GM18907 (cell line): ENCODE data around the gene ADAM8.
"Not testable (repeated sequence)": the region's sequence is repeated elsewhere in the genome, so short reads cannot be mapped to it uniquely, and the experiment has no call there.

Experiments
- ATAC-seq: cut with Tn5 transposase; IDR thresholded peaks from one replicate; pipeline ENCODE4 v1.9.1; 2021; ENCODE audit warnings: mild to moderate bottlenecking, moderate library complexity; ENCODE audit not compliant: unreplicated experiment

The ADAM8 gene

DNA sequence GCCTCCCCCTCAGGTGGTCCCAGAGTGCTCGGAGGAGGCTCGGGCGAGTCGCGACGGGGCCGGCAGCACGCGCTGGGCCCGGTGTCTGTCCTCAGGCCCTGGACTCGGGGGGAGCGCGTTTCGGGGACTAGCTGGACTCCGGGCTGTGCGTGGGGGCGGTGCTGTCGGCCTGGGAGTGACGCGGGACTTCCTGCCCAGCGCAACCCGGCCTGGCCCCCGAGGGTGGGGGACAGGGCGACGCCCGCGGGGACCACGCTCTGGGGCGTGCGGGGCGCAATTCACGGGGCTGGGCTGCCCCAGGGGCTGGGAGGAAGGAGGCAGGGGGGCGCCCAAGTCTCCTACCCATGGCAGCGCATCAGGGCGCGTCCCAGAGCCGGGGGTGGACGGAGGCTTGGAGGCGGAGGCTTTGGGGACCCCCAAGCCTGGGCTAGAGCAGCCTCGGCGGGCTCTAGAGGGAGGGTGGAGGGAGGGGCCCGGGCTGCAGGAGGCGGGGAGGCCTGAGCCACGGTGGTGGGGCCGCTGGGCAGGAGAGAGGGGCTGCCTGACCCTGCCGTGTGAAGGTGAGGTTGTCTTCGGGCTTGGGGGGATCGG, 41.3 kb downstream of the ADAM8 start:
- no peak for ATAC-seq

DNA sequence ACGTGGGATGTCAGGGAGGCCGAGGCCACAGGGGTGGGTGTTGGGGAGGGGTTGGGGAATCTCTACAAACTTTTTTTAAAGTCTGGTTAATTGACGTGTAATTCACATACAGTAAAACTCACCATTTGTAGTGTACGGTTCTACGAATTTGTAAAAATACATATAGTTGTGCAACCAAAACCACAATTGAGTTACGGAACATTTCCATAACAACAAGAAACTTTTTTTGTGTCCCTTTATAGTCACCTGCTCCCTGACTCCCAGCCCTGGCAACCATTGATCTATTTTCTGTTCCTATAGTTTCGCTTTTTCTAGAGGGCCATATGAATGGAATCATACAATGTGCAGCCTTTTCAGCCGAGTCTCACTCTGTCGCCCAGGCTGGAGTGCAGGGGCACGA, 41.9 kb downstream of the ADAM8 start:
- not testable (repeated sequence) for ATAC-seq

DNA sequence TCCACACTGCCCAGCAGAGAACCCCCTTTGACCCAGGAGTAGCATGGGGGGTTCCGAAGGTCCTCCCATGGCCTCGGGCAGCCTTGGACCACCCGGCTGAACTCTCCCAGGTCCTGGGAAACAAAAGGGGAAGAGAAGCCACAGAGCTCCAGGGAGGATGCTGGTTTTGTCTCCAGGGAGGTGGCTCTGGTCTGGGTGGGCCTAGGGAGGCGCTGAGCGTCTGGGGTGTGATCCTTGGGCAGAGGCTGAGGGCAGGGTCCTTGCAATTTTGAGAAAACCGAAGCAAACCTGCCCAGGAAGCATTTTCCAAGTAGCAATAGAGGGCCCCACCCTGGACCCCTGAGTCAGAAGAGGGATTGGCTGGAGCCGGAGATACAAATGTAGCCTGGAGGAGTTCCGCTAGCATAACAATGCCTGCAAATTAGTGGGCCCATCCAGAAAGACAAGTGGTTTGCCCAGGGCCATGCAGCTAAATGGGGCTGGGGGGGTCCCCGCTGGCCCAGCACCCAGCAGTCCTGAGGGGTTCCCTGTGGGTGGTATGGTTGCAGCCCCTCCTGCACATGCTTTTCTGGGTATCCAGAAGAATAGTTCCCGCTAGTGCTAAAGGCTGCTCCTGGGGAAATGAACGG, 44.6 kb downstream of the ADAM8 start:
- ATAC-seq, result no peak

DNA sequence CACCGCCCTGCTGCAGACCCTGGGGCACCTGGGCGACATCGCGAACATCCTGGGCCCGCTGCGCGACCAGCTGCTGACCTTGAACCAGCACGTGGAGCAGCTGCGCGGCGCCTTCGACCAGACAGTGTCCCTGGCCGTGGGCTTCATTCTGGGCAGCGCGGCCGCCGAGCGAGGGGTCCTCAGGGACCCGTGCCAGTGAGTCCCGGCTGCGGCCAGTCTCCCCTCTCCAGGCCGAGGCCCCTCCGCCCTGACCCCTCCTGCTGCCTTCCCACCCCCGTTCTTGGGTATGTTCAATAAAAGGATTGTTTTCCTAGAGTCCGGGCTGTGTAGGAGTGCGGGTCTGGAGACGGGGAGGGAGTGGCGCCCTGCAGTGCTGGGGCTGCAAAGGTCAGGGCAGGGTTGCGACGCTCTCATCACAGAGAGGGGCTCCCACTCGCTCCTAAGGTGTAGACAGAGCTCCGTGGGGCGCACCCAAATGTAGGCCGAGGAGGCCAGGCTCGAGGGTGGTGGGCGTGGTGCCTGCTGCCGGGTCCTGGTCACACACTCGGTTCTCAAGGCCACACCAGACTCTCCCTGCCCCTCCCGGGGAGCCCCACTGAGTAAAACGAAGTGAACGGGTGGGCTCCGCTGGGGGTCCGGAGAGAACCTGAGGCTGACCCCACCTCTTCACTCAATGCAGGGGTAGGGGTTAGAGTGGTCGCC, 45.3 kb downstream of the ADAM8 start:
- no peak for ATAC-seq

DNA sequence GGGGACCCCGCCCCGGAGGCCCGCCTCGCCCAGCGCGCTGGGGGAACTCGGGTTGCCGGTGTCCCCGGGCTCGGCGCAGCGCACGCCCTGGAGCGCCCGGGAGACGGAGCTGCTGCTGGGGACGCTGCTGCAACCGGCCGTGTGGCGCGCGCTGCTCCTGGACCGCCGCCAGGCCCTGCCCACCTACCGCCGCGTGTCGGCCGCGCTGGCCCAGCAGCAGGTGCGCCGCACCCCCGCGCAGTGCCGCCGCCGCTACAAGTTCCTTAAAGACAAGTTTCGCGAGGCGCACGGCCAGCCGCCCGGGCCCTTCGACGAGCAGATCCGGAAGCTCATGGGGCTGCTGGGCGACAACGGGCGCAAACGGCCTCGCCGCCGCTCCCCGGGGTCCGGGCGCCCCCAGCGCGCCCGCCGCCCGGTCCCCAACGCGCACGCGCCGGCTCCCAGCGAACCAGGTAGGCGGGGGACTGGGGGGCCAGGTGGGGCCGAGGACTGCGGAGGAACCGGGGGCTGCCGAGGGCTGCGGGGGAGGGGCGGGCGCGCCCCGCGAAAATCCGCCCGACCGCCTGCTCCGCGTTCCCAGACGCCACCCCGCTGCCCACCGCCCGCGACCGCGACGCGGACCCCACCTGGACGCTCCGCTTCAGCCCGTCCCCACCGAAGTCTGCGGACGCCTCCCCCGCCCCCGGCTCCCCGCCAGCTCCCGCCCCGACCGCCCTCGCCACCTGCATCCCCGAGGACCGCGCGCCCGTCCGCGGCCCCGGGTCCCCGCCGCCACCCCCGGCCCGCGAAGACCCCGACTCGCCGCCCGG, 46.1 kb downstream of the ADAM8 start:
- ATAC-seq, result no peak

DNA sequence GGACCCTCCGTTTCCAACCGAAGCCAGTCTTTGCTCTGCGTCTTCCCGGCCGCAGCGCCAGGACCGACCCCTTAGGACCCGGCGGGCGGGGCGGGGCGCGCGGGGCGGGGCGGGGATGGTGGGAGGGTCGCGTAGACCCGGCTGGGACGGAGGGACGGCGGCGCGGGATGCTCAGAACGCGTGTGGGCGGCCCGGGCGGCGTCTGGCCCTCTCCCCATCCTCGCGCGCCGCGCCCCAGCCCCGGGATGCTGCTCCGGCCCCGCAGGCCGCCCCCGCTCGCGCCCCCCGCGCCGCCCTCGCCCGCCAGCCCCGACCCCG, 46.7 kb downstream of the ADAM8 start, which contains the start of gene UTF1:
UTF1 (plus strand) TSS at position 174 of the 318 bp plus-strand sequence; CDS start at position 246, 72 bp downstream.
- ATAC-seq, result no peak

DNA sequence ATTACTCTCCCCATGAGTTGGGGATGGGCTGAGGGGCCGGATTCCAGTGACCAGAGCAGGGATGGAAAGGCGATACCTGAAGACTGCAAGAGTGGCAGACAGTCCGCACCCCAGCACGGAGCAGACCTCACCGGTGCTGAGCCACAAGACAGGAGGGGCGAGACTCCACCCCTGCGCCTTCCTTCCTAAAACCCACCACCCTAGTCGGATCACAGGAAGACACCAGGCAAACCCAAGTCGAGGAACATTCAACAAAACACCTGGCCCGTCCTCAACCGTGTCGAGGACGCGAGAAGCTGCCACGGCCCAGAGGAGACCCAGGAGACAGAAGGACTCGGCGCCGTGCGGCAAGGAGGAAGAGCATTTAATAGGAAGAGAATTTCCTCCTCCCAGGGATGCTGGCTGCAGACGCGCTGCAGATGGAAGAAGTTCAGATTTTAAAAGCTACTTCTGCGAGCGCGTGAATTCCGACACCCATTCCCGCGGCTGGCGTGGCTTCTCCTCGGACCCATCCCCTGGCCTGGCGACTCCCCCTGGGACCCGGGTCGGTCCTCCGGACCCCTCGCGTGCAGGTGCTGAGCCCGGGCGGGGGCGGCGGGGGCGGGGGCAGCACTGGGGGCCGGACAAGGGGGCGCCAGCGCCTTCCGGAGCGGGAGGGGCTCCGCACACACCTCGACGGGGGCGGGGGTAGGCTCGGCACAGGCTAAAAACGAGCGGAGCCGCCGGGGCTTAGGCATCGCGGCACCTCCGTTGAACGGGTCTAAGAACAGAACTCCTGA, 47.2 kb downstream of the ADAM8 start:
- no peak for ATAC-seq

DNA sequence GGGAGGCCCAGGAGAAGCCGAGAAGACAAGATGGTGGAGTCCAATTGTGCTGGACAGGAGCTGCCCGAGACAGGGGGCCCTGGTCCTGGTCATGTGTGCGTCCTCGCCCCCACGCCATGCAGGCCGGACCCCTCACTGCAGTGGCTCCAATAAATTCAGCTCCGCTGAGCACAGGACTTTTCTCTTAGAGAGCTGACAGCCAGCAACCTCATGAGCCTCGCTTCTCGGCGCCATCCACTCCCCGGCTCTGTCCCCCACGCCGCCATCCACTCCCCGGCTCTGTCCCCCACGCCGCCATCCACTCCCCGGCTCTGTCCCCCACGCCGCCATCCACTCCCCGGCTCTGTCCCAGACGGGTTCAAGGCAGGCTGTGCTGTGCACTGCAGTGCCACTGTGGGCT, 49.4 kb downstream of the ADAM8 start:
- ATAC-seq, result no peak

DNA sequence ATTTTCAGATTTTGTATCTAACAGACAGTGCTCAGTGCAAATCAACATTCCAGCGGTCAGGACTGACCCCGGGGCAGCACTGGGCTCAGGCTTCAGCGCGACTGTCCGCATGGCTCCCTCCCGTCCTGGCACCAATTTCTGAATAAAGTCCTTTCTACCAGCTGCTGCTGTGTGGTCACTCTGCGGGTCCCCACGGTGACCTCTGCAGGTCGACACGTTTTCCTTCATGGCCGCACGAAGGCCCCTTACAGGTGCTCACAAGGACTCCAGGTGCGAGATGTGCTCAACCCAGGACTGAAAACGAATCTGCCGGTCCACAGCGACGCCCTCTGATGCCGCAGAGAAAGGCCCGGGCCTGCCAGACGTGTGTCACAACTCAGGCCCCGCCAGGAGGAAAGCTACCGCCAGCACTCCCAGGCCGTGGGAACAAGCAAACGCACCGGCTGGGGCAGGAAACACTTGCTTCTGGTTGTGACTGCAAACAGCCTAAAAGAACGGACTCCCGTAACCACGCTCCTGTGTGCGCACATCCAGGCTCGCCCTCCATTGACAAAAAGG, 50.3 kb downstream of the ADAM8 start:
- ATAC-seq, result no peak

DNA sequence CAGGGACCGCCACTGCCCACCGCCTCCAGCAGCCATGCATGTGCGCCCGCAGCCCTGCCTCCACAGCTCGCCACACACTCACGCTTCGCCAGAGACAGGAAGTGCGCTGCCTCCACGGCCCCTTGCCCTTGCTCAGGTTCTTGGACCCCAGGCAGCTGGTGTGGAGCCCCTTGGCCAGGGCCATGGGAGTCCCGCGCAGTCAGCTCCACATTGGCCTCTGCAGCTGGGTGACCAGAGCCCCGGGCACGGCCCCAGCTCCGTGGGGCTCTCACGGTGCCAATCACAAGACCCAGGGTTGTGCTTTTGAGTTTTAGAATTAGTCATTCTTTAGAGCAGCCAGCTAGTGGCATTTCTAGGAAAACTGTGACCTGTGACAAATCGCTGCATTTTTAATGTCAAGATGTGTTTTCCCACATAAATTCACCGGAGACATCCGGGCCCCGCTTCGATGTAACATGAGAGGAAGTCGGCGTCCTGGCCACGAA, 50.9 kb downstream of the ADAM8 start:
- ATAC-seq, result no peak

DNA sequence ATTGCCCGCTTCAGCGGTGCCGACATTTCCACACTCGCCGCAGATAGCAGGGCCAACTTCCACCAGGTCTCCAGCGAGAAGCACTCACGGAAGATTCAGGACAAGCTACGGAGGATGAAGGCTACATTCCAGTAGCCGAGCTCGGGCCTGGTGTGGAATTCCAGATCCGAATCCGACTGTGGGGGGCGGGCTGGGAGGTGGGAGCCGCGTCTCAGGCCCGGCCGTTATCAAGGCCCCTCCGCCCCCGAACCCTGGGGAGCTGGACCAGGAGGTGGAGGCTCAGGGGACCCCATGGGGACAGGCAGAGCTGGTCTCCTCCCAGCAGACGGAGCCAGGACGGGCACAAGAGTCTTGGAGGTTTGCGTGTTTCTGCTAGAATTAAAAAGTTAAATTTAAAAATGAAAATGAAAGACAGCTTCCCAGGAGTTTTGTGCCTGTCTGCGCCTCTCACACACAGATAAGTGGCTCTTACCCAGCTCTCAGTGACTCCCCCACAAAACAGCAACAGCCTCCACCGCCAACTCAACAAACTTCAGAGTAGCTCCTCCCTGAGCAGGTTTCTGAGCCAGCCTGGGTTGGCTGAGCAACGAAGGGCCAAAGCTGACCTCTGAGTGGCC, 51.8 kb downstream of the ADAM8 start:
- no peak for ATAC-seq

DNA sequence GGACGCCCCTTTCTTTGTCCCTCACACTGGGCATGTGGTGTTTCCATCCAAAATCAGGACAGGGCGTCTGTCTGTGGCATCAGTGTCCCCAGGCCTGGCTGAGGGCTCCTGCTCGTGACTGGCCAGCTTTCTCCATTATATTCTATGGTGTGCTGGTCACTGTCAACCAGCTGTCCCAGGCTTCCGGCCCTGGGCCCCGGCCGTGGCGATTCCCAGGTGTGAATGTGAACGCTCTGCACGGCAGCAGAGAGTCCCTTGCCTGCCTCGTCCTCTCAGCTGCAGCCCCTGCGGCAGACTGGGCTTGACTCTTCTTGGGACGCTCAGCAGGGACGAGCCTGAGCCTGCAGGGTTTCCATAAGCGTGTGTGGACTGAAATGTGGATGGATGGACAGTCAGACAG, 52.6 kb downstream of the ADAM8 start:
- no peak for ATAC-seq

DNA sequence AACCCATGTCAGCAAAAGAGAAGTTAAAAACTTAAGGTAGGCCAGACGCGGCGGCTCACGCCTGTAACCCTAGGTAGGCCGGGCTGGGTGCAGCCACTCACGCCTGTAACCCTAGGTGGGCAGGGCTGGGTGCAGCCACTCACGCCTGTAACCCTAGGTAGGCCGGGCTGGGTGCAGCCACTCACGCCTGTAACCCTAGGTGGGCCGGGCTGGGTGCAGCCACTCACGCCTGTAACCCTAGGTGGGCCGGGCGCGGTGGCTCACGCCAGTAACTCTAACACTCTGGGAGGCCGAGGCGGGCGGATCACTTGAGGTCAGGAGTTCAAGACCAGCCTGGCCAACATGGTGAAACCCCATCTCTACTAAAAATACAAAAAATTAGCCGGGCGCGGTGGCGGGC, 54.9 kb downstream of the ADAM8 start:
- ATAC-seq, result not testable (repeated sequence)

DNA sequence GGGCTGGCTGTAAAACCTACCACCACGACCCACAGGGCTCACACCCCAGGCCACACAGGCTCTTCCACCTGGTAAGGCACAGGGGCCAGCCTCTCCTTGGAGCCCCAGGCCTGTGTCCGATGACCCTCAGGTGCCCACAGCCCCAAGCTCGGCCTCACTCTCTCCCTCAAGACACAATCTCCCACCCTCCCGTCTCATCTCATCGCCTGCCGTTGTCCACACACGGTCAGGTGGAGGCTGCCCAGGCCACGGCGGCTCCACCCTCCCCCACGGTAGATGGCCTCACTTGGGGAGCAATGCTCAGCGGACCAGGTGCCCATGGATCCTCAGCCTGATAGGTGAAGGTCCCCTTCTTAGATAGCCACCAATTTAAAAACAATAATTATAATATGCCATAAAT, 55.3 kb downstream of the ADAM8 start:
- no peak for ATAC-seq

DNA sequence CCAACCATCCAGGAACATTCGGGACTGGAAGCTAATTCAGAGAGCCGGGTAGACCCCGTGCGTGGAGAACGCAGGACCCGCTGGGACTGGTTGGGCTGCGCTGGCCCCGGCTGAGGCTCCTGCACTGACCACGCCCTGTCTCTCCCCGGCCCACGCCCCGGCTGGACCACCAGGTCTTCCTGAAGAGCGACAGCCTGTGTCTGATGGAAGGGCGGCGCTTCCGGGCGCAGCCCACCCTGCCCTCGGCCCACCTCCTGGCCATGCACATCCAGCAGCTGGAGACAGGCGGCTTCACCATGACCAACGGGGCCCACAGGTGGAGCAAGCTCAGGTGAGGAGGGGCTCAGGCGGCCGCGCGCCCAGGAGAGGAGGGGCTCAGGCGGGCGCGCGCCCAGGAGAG, 56.9 kb downstream of the ADAM8 start:
- ATAC-seq, result no peak

DNA sequence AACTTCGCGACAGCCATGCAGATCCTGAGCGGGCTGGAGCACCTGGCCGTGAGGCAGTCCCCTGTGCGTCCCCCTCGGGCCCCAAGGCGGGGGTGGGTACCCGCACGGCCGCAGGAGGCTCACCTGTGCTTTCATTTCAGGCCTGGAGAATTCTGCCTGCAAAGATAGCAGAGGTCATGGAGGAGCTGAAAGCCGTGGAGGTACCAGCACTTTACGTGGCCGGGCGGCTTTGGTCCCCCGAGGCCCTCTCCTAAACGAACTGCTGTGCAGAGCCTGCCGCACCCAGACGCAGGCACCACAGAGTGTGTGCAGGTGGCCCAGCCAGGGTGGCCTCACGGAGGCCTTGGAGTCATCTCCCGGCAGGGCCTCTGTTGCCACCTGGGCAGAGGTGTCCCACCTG, 57.8 kb downstream of the ADAM8 start:
- ATAC-seq, result no peak

DNA sequence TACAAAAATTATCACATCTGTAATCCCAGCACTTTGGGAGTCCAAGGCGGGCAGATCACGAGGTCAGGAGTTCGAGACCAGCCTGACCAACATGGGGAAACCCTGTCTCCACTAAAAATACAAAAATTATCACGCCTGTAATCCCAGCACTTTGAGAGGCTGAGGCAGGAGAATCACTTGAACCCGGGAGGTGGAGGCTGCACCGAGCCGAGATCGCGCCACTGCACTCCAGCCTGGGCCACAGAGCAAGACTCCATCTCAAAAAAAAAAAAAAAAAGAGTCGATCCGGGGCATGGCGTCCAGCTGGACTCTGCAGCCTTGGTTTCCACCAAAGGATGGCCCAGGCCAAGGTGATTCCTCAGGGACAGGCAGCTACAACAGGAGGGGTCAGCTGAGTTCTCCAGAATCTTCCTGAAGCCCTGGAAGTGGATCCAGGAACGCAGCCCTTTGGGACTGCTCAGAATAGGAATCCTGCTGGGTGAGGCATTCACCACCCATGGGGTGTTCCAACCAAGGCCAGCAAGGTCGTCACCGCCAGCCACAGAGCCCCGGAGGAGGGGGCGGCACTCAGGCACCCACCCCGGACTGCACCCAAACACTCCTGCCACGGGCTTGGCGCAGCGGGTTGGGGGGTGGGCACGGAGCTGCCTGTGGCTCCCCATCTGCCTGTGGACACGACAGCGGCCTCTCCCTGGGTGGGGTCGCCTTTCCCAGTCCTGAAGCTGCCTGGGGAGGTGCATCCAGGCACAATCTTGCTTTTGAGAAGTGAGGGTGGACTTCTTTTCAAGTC, 58.7 kb downstream of the ADAM8 start:
- ATAC-seq, result no peak

DNA sequence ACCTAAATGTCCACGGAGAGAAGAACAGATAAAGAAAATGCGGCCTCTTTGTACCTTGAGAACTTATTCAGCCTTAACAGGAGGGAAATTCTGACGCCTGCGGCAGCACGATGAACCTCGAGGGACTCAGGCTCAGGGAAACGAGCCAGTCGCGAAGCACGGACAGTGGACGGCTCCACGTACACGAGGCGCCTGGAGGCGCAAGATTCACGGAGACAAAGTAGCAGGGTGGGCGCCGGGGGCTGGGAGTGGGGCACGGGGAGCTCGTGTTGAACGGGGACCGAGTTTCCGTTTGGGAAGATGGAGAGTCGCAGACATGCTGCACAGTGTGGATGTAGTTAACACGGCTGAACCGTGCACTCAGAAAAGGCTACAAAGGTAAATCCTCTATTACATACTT, 59.9 kb downstream of the ADAM8 start:
- no peak for ATAC-seq

DNA sequence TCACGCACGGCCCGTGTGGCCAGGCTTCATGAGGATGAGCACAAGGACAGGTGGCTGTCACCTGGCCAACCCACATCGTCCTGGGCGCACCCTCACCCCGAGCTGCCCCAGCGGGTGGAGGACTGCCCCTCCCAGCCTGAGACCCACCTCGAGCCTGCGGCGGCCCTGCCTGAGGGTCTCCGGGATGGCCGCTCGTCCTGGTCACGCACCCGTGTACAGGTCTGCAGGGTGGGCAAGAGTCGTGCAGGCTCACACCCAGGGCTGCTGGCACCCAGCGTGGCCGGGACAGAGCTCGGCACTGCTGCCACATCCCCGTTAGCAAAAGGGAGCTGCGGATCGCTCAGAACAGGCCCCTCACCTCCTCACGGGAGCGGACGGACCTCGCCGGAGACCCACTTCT, 61.1 kb downstream of the ADAM8 start:
- no peak for ATAC-seq
